ENCODE results near the gene GCK.

The GCK gene

GRCh38 chr7:44103923-44104859 lies 85.0 kb downstream of the GCK start, which contains the start of gene AEBP1:
Gene AEBP1 (plus strand): TSS chr7:44104345. CDS start chr7:44104666, 321 bp downstream.
- DNase-seq (ENCODE audit: low read depth), result no peak

DNA sequence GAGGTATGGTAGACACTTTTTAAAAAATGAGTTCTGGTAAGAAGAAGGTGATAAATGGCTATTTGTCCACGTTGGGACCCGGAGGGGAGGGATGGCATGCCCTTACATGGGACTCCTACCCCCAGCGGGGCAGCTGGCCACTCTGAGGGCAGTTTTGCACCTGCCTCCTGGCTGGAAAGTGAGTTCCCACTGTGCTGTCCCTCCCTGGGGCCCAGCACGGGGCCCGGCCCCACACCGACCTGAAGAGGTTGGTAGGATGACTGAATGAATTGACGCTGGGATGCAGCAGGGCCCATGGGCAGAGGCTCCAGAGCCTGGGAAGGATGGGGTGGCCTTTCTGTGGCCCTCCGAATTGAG lies 85.7 kb downstream of the GCK start:
- no peak for DNase-seq (ENCODE audit: low read depth)

DNA sequence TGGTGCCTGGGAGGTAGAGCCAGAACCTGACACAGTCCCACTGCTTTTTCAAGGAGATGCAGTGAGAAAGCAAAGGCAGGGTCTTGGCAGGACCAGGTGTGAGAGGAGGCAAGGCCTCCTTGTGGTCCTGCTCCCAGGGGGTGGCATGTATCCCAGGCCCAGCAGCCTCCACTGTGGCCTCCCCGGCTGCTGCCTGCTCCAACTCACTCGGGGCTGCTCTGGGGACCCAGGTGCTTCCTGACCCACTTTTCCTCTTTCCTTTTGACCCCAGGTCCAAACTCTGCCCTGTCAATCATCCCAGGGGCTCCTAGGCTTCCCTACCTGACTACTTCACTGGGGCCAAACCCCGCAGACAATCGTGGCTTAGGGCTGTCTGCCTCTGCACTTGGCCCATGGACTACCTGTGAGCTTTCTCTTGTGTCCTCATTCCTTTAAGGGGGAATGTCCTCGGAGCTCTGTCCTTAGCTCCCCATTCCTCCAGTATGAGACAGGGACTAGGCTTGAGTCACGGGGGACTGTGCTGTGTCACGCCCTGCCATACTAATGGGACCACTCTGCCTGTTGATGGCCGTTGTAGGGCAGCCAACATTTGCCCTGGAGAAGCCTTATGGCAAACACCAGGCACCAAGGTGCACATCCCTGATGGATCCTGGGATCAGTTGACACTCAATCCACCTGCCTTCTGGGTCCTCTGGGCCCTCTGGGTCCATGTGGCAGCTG lies 86.2 kb downstream of the GCK start:
- DNase-seq (ENCODE audit: low read depth), result no peak

GRCh38 chr7:44101966-44102845 lies 87.0 kb downstream of the GCK start:
- no peak for DNase-seq (ENCODE audit: low read depth)

DNA sequence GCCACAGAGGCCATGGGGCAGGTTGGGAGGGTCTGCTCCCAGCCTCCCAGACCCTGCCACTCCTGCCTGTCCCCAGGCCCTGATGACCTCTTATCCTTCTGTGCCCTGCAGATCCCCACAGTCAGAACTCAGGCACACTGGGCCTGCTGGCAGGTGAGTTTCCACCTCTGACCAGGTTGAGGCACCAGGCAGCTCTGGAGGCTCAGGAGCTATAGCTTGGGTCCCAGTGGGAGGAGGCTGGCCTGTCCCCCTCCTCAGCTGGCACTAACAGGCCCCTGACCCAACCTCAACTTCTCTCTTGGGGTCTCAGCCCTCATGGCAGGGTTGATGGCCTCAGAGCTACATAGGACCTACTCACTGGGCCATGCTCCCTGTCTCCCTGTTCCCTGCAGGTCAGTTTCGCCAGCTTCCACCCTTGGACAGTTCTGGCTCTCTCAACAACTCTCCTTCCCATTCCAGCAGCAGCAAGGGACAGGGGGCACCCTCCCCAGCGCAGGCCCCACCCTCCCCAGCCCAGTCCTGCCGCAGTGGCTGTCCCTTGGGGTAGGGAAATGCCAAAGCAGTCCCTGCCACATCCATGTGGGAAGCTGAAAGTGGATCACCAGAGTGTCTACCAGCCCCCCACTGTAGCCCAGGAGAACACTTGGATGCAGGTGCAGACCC lies 87.8 kb downstream of the GCK start:
- DNase-seq (ENCODE audit: low read depth), result no peak

DNA sequence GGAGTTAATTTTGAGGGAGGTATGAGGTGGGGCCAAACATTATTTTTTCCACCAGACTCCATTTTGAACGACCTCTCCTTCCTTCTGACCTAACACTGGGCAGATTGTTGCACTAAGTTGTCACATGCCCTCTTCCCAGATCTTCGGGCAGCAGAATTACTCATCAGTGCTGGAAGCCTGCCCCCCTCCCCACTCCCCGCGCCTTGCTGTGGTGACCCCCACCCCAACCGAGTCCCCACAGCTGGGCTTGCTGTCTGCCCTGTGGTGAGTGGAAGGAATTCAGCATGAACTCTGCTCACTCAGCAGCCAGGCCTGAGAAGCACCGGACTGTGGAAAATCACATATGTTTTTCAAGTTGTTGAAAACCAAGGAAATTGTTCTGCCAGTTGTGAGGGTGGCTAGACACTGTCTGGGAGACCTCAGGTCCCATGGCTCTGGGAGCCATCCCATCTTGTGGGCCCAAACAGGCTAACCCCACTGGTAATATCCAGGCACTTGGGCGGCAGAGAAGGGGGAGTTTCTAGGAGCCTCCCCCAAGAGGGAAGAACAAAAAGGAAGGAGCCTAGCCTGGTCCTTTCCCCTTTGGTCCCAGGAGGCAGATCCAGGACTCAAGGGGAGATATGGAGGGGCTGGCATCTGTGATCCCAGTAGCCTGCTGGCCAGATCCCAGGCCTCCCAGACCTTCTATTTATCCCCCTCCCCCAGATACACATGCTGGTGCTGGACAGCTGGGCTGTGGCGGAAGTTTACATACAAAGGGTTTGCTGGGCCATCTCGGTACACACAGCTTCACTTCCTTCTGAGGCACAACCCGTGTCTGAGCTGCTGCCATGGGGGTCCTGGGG lies 88.6 kb downstream of the GCK start:
- no peak for DNase-seq (ENCODE audit: low read depth)

DNA sequence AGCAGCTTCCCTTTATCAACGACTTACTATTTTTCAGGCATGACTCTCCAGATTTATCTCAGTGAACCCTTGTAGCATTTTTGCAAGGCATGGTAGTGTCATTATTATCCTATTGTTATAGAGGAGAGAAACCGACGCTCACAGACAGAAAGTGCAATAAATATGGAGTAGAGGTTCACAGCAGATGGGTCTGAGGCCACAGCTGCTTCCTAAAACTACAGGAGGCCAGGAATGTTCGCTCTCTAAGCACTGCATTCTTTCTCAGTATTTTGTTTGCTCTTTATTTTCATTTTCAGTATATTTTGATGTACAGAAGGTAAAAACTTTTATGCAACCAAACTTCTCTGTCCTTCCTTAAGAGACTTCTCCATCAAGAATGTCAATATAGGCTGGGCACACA lies 89.6 kb downstream of the GCK start:
- no peak for DNase-seq (ENCODE audit: low read depth)

- no peak for DNase-seq (ENCODE audit: low read depth)
Observed at GRCh38 chr7:44098092-44099068, 90.9 kb downstream of the GCK start.

- DNase-seq (ENCODE audit: low read depth), result no peak
Observed at GRCh38 chr7:44097064-44097932, 91.9 kb downstream of the GCK start.

DNA sequence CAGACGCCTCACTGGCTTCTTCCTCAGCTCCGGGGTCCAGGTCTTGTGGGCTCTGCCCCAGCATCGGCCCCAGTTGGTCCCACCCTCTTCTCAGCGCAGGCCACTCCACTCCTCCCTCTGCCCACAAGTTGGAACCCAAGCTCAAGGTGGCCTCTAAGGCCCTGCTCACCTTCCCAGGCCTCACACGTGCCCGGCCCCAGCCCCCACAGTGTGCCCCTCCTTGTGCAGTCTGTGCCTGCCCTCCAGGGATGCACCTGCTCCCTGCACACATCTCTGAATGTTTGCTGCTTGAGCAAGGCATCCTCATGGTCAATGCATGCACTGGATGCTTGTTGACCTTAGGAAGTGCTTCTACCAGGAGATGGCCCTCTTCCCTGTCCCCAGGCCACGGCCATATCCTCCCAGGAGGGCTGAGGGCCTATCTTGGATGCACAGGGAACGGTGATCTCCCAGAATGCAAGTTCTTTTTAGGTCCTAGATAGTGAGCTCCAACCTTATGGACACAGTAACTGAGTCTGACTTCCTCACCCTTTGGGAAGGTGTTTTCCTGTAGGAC lies 92.8 kb downstream of the GCK start:
- DNase-seq (ENCODE audit: low read depth), result no peak

DNA sequence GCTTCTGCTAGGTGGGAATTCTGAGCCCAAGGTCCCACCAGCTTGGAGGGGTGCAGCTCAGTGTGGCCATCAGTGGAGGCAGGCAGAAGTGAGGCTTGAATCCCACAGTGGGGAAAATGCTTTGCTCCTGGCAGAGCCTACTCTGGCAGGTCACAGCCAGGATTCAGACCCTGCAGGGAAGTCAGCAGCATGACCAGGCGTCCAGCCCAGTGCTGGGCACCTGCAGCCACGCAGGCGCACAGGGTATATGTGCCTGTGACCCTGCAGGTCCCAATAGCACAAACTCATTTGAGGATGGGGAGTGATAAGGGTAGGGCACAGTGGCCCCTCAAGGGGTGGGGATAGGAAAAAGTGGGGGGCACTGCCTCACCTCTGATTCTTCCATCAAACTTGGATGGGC lies 93.5 kb downstream of the GCK start:
- no peak for DNase-seq (ENCODE audit: low read depth)

GRCh38 chr7:44094883-44095592 lies 94.2 kb downstream of the GCK start:
- no peak for DNase-seq (ENCODE audit: low read depth)

- DNase-seq (ENCODE audit: low read depth), result no peak
Observed at GRCh38 chr7:44094365-44094764, 94.9 kb downstream of the GCK start.
